ENCODE measurements around the gene OPCML.

GRCh38 chr11:133078012-133078411 is 454.3 kb downstream of the OPCML start:
- TF ChIP-seq EP300 (IDR thresholded peaks at IDR 0.05) (no peak), CTCF (IDR thresholded peaks at IDR 0.05) (no peak), POLR2A (IDR thresholded peaks at IDR 0.05) (no peak)

Measured in suprapubic skin (tissue), 3 donors.